ENCODE results near the gene TRAPPC2L.

- TF ChIP-seq CTCF (conservative IDR thresholded peaks at IDR 0.05), result no peak
- no peak for TF ChIP-seq ZFX (IDR thresholded peaks at IDR 0.05)
Observed at GRCh38 chr16:88850531-88851199, 6.3 kb upstream of the TRAPPC2L start.

Data from C4-2B (cell line).